Chondrocyte (in vitro differentiated cells): Measurements from ENCODE around the gene GPR27. TPM values are rescaled to one million over a fixed set of nuclear protein-coding genes. Genes with fewer than 3 reads are reported as not detected.

ENCODE experiments used
- DNase-seq: peaks from one replicate; pipeline ENCODE4 v3.0.0; 2021; ENCODE audit warnings: mixed read lengths, low spot score
- H3K27ac Mint-ChIP-seq: one replicate; pipeline ENCODE4 v1.8.0; 2021; ENCODE audit warnings: mild to moderate bottlenecking, moderate library complexity, mixed read lengths; ENCODE audit not compliant: unreplicated experiment
- H3K27me3 Mint-ChIP-seq: 2 replicates; pipeline ENCODE4 v1.8.0; 2021; ENCODE audit warnings: low read depth, mixed read lengths
- H3K36me3 Mint-ChIP-seq: 2 replicates; pipeline ENCODE4 v1.8.0; 2021; ENCODE audit warnings: low read depth, mixed read lengths
- H3K4me1 Mint-ChIP-seq: 2 replicates; pipeline ENCODE4 v1.8.0; 2021; ENCODE audit warnings: low read depth, mild to moderate bottlenecking, mixed read lengths
- H3K4me3 Mint-ChIP-seq: one replicate; pipeline ENCODE4 v1.8.0; 2021; ENCODE audit warnings: mild to moderate bottlenecking, moderate library complexity, mixed read lengths; ENCODE audit not compliant: unreplicated experiment
- H3K9me3 Mint-ChIP-seq: 2 replicates; pipeline ENCODE4 v1.8.0; 2021; ENCODE audit warnings: low read depth, mixed read lengths
- long read RNA-seq: library from polyadenylated mRNA; stranded (forward); transcript quantifications from one replicate; pipeline ENCODE4 v2.0.0, GENCODE V29; 2021
- total RNA-seq: library from RNA; stranded (reverse); gene quantifications from 3 replicates; pipeline ENCODE4 v1.2.1, GENCODE V29; 2021
- TF ChIP-seq, protein P1 (sequence below): fragments of 200-600 bp; sonication (generic); IDR thresholded peaks from 2 replicates; pipeline ENCODE4 v1.5.0; 2021; ENCODE audit warnings: antibody characterized with exemption, mild to moderate bottlenecking, moderate library complexity

Gene GPR27
- total RNA-seq, result 3.5 to 5.8 TPM (median 5.5 TPM) in 3 replicates
- long read RNA-seq, transcript GPR27-201 (1 exons, 2,447 nt), result major isoform, 26 of 26 reads
- long read RNA-seq, partial matches to known transcripts, result 0 of 26 reads
- long read RNA-seq, other reads (novel, unspliced or antisense), result 0 of 26 reads

DNA sequence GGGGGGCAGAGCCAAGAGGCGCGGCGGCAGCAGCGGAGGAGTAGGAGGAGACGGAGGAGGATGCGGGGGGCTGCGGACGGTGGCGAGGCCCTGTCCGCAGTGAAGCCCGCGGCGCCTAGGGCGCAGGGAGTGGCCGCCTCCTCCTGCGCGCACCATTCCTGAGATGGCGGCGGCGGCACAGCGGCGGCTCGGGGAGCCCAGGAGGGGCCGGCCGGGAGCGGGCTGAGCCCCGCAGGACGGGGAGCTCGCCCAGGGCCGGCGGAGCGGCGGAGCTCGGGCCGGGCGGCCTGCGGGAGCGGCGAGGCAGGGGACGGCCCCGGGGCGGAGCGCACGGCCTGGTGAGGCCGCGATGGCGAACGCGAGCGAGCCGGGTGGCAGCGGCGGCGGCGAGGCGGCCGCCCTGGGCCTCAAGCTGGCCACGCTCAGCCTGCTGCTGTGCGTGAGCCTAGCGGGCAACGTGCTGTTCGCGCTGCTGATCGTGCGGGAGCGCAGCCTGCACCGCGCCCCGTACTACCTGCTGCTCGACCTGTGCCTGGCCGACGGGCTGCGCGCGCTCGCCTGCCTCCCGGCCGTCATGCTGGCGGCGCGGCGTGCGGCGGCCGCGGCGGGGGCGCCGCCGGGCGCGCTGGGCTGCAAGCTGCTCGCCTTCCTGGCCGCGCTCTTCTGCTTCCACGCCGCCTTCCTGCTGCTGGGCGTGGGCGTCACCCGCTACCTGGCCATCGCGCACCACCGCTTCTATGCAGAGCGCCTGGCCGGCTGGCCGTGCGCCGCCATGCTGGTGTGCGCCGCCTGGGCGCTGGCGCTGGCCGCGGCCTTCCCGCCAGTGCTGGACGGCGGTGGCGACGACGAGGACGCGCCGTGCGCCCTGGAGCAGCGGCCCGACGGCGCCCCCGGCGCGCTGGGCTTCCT, at the start of gene GPR27:
Gene GPR27, plus strand, starts transcription at position 155 of the 909 bp plus-strand sequence. Its CDS starts 195 bp downstream, at position 350.
- H3K27me3 Mint-ChIP-seq, result peaks cover 45% of the 10 kb centered on the region
- H3K4me3 Mint-ChIP-seq, result peak within 1 kb of the TSS; percentile 62
- peaks cover 1% of the 10 kb centered on the region for H3K36me3 Mint-ChIP-seq
- H3K9me3 Mint-ChIP-seq, result no peaks in the 10 kb centered on the region
- no peak for DNase-seq
- peaks cover 14% of the 10 kb centered on the region for H3K4me1 Mint-ChIP-seq
- TF ChIP-seq, protein P1, sequence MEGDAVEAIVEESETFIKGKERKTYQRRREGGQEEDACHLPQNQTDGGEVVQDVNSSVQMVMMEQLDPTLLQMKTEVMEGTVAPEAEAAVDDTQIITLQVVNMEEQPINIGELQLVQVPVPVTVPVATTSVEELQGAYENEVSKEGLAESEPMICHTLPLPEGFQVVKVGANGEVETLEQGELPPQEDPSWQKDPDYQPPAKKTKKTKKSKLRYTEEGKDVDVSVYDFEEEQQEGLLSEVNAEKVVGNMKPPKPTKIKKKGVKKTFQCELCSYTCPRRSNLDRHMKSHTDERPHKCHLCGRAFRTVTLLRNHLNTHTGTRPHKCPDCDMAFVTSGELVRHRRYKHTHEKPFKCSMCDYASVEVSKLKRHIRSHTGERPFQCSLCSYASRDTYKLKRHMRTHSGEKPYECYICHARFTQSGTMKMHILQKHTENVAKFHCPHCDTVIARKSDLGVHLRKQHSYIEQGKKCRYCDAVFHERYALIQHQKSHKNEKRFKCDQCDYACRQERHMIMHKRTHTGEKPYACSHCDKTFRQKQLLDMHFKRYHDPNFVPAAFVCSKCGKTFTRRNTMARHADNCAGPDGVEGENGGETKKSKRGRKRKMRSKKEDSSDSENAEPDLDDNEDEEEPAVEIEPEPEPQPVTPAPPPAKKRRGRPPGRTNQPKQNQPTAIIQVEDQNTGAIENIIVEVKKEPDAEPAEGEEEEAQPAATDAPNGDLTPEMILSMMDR, result no peak
- no peak within 1 kb of the TSS for H3K27ac Mint-ChIP-seq

- H3K27ac Mint-ChIP-seq, result no peak overlapping the region
- peaks cover 12% of the 10 kb centered on the region for H3K36me3 Mint-ChIP-seq
- H3K27me3 Mint-ChIP-seq, result no peaks in the 10 kb centered on the region
- TF ChIP-seq, protein P1, result no peak
- H3K9me3 Mint-ChIP-seq, result no peaks in the 10 kb centered on the region
- H3K4me3 Mint-ChIP-seq, result no peak overlapping the region
- DNase-seq, result no peak
- peaks cover 10% of the 10 kb centered on the region for H3K4me1 Mint-ChIP-seq
Measured at GRCh38 chr3:71704915-71705314, 48.7 kb upstream of the GPR27 start.

- Mint-ChIP-seq H3K36me3 (peaks cover 12% of the 10 kb centered on the region), H3K27me3 (no peaks in the 10 kb centered on the region), H3K9me3 (no peaks in the 10 kb centered on the region), H3K4me3 (no peak overlapping the region), H3K27ac (no peak overlapping the region), H3K4me1 (peaks cover 10% of the 10 kb centered on the region)
- TF ChIP-seq, protein P1, result no peak
- no peak for DNase-seq
Measured at GRCh38 chr3:71705681-71706080, 48.0 kb upstream of the GPR27 start.

- TF ChIP-seq, protein P1, result no peak
- Mint-ChIP-seq H3K27me3 (no peaks in the 10 kb centered on the region), H3K4me1 (peaks cover 10% of the 10 kb centered on the region), H3K27ac (peak overlapping the region; percentile 80), H3K4me3 (no peak overlapping the region), H3K9me3 (no peaks in the 10 kb centered on the region), H3K36me3 (peaks cover 12% of the 10 kb centered on the region)
- no peak for DNase-seq
Measured at GRCh38 chr3:71707595-71707994, 46.1 kb upstream of the GPR27 start.

- Mint-ChIP-seq H3K27ac (no peak overlapping the region), H3K27me3 (no peaks in the 10 kb centered on the region), H3K9me3 (no peaks in the 10 kb centered on the region), H3K4me3 (no peak overlapping the region), H3K4me1 (peaks cover 10% of the 10 kb centered on the region), H3K36me3 (peaks cover 12% of the 10 kb centered on the region)
- no peak for DNase-seq
- TF ChIP-seq, protein P1, result no peak
Measured at GRCh38 chr3:71708476-71709105, 45.1 kb upstream of the GPR27 start.
